Breast epithelium (tissue), 3 donors: ENCODE results near the gene MNT.

Experiments used
- CTCF ChIP-seq, 3 donors: fragments of 450-650 bp; IDR thresholded peaks; one replicate each; pipeline ENCODE4 v1.5.1; 2016 to 2017; ENCODE audit warnings: antibody characterized with exemption in 3 of 3, mild to moderate bottlenecking in 3 of 3, moderate library complexity in 3 of 3
- POLR2A ChIP-seq: fragments of 450-650 bp; IDR thresholded peaks from one replicate; pipeline ENCODE4 v1.6.1; 2016; ENCODE audit warnings: antibody characterized with exemption, mild to moderate bottlenecking, moderate library complexity
- POLR2AphosphoS5 ChIP-seq, 3 donors: sonication (generic); formaldehyde crosslinking; IDR thresholded peaks; one replicate each; pipeline ENCODE4 v1.6.1; 2017; ENCODE audit warnings: antibody characterized with exemption in 3 of 3

- TF ChIP-seq CTCF (IDR thresholded peaks at IDR 0.05) (no peak), POLR2A (no peak), POLR2AphosphoS5 (IDR thresholded peaks at IDR 0.05) (no peak)
These were observed 40.1 kb upstream of the MNT start for GRCh38 chr17:2440930-2441329.
